Brain microvascular endothelial cell (primary cell): ENCODE data around the gene ROBO1.

Source experiments
- DNase-seq: peaks from one replicate; pipeline ENCODE4 v3.0.0-alpha.2; 2020
- H3K27ac ChIP-seq: fragments of 250-450 bp; sonication (Bioruptor Pico); 2 replicates; pipeline ENCODE4 v1.5.1; 2020; ENCODE audit warnings: mild to moderate bottlenecking, moderate library complexity
- H3K27me3 ChIP-seq: fragments of 250-450 bp; sonication (Bioruptor Pico); replicated peaks from 2 replicates; pipeline ENCODE4 v1.5.1; 2020; ENCODE audit warnings: mild to moderate bottlenecking
- H3K36me3 ChIP-seq: fragments of 250-450 bp; sonication (Bioruptor Pico); replicated peaks from 2 replicates; pipeline ENCODE4 v1.5.1; 2020; ENCODE audit warnings: mild to moderate bottlenecking
- H3K4me3 ChIP-seq: 2 replicates; pipeline ENCODE4 v1.5.1; 2011; ENCODE audit warnings: low read depth, mild to moderate bottlenecking, control low read depth, low read length, moderate library complexity
- CTCF ChIP-seq: IDR thresholded peaks from 2 replicates; pipeline ENCODE4 v1.5.1; 2011; ENCODE audit warnings: low read depth, mild to moderate bottlenecking, moderate library complexity, low read length, control low read depth, inconsistent platforms; ENCODE audit errors: missing control alignments
- in situ Hi-C: cut with HindIII; loops from 2 replicates; pipeline ENCODE4 v1.10.0; 2017; ENCODE audit warnings: low sequenced_read_pairs, low pct_ligation_motif_present

The ROBO1 gene

GRCh38 chr3:78870484-78870883 lies 897.3 kb downstream of the ROBO1 start:
- Histone ChIP-seq H3K36me3 (no peaks in the 10 kb centered on the region), H3K4me3 (no peak overlapping the region), H3K27ac (no peak overlapping the region), H3K27me3 (no peaks in the 10 kb centered on the region)
- no peak for TF ChIP-seq CTCF
- no peak for DNase-seq
- in situ Hi-C loops = no loop called here

GRCh38 chr3:78868570-78868969 lies 899.2 kb downstream of the ROBO1 start:
- no peak overlapping the region for H3K27ac ChIP-seq
- H3K4me3 ChIP-seq = no peak overlapping the region
- no peak for TF ChIP-seq CTCF
- no peaks in the 10 kb centered on the region for H3K36me3 ChIP-seq
- no peak for DNase-seq
- in situ Hi-C loops = no loop called here
- H3K27me3 ChIP-seq = no peaks in the 10 kb centered on the region

- H3K4me3 ChIP-seq = no peak overlapping the region
- H3K27me3 ChIP-seq = no peaks in the 10 kb centered on the region
- DNase-seq = peak; percentile 60
- TF ChIP-seq CTCF = no peak
- peak overlapping the region; percentile 74 for H3K27ac ChIP-seq
- in situ Hi-C loops = no loop called here
- H3K36me3 ChIP-seq = no peaks in the 10 kb centered on the region
Observed at GRCh38 chr3:78867409-78868372, 900.1 kb downstream of the ROBO1 start.

- Histone ChIP-seq H3K27ac (no peak overlapping the region), H3K36me3 (no peaks in the 10 kb centered on the region), H3K4me3 (no peak overlapping the region), H3K27me3 (no peaks in the 10 kb centered on the region)
- no peak for DNase-seq
- no peak for TF ChIP-seq CTCF
- in situ Hi-C loops = no loop called here
Observed at GRCh38 chr3:78863306-78864203, 904.2 kb downstream of the ROBO1 start.

GRCh38 chr3:78861156-78861555 lies 906.6 kb downstream of the ROBO1 start:
- Histone ChIP-seq H3K4me3 (no peak overlapping the region), H3K36me3 (no peaks in the 10 kb centered on the region), H3K27ac (no peak overlapping the region), H3K27me3 (no peaks in the 10 kb centered on the region)
- TF ChIP-seq CTCF = no peak
- no peak for DNase-seq
- in situ Hi-C loops = no loop called here
